TTC549 (cell line): ENCODE results near the gene ZMIZ1.

Experiments
- FAIRE-seq: peaks from 2 replicates; lab custom pipeline; 2012; peaks lifted over from hg19 to GRCh38; lab: Jason Lieb, UNC

The ZMIZ1 gene

GRCh38 chr10:79292891-79293746, 224.4 kb downstream of the ZMIZ1 start:
- FAIRE-seq, result no peak

DNA sequence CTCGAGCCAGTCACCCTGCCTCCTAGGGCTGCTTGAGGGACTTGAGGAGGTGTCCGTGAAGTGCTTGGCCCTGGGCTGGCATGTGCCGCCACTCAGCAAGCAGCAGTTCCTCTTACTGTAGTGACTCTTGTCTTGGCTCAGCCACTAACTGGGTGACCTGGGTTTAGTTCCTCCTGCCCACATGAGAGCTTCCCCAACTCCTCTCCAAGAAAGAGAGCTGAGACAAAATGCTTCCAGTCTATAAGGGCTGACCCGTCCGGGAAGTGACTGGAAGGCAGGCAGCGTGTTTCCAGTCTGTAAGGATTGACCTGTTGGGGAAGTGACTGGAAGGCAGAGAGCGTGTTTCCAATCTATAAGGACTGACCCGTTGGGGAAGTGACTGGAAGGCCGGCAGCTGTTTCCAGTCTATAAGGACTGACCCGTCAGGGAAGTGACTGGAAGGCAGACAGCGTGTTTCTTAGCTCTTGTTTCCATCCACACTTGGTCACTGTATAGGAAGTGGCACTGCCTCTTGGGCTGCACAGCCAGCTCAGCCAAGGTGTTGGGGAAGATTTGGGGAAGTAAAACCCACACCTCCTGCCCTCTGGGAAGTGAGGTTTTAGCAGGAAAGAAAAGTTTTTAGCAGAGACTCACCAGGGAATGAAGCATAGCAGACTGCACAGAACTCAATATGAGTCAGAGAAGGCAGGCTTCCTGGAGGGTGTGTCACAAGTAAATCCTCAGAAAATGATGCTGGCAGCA, 225.2 kb downstream of the ZMIZ1 start:
- no peak for FAIRE-seq

GRCh38 chr10:79295563-79295962, 226.8 kb downstream of the ZMIZ1 start:
- no peak for FAIRE-seq

DNA sequence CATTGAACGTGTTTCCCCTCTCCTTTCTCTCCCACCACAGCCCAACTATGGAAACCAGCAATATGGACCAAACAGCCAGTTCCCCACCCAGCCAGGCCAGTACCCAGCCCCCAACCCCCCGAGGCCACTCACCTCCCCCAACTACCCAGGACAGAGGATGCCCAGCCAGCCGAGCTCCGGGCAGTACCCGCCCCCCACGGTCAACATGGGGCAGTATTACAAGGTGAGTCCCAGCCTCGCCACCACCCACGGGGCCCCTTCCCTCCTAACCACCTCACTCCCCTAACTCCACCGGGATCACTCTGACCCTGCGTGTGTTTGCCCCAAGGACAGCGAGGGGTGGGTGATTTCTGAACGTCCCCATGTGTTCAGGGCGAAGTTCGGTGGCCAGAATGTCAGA, 227.7 kb downstream of the ZMIZ1 start:
- FAIRE-seq, result no peak

DNA sequence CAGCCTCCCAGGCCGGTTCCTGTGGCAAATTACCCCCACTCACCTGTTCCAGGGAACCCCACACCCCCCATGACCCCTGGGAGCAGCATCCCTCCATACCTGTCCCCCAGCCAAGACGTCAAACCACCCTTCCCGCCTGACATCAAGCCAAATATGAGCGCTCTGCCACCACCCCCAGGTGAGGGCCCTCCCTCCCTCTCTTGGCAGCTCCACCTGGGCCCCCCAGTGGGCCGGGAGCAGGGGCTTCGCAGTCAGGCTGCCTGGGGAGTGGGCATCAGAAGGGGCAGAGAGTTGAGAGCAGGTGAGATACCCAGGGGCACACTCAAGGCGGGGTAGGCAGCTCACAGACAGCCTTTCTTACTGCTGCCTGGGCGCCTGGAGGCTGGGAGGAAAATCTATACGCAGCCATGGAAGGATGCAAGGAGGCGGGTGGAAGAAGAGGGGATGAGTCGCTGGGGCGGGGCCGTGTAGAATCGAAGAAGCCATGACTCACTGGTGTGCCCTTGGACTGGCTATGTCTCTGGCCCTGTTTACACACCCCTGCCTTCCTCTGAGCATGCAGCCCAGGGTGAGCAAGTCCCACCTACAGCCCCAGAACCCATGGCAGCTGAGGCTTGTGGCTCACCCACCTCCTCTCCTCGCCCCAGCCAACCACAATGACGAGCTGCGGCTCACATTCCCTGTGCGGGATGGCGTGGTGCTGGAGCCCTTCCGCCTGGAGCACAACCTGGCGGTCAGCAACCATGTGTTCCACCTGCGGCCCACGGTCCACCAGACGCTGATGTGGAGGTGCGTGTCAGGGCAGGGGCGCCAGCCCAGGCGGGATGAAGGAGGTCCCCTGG, 229.9 kb downstream of the ZMIZ1 start:
- FAIRE-seq, result no peak

DNA sequence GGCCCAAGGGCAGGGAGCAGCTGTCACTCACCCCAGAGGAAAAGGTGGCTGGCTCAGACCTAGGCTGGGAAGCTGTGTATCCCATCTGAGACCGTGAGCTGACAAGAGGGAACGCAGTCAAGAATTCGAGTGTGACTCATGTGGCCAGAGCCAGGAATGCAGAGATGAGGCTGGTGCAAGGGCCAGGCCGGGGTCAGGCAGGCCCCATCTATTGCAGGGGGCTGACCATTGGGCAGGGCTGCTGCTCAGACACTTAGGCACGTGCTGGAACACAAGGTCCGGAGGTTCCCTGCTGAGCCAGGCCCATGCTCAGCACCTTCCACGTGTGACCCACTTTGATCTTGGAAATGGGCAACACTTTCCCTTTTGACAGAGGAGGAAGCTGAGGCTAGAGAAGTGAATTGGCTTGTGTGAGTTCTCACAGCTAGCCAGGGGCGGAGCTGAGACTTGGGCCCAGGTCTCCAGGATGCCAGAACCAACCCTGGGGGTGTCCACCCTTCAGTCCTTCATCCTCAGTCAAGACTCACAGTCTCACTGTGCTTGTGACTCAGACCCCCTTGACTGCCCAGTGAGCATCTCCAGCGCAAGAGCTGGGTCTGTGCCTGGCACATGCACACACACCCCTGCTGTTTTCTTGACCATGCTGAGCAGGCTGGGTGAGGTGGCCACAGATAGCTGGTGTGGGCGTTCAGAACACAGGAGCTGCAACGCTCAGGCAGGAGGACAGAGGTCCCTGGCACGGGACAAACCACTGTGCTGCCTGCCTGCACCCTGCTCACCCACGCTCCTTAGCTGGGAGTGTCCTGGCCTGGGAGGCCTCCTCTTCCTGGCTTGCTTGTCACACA, 230.9 kb downstream of the ZMIZ1 start:
- no peak for FAIRE-seq

- FAIRE-seq, result no peak
Measured at GRCh38 chr10:79300711-79301110, 231.9 kb downstream of the ZMIZ1 start.

DNA sequence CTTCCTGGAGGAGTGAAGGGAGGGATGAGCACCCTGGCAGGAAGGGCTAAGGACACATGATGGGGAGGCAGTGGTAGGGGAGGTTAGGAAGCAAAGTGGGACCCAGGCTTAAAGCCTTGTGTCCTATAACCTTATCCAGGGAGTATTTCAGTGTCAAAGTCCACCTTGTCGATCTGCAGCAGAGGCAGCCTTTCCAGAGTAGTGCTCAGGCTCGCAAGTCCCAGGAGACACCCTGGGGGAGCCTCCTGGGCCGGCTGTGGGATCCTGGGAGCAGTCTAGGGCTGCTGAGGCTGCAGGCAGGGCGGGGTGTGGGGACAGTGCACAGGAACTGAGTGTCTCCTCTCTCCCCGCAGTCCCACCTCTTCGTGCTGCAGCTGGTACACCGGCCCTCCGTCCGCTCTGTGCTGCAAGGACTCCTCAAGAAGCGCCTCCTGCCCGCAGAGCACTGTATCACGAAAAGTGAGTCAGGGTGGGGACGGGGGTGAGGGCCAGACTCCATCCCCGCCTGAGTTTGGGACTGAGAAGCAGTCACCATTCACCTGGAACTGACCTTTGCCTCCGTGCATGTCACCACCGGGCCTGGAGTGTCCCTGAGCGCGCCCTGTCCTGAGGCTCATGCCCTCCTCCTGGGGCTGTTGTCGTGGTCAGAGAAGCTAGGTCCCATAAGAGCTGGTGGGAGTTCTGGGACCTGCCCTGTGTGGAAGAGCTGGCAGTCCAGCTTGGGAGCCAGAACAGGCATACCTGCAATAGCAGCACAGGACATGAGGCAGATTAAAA, 233.2 kb downstream of the ZMIZ1 start:
- no peak for FAIRE-seq

DNA sequence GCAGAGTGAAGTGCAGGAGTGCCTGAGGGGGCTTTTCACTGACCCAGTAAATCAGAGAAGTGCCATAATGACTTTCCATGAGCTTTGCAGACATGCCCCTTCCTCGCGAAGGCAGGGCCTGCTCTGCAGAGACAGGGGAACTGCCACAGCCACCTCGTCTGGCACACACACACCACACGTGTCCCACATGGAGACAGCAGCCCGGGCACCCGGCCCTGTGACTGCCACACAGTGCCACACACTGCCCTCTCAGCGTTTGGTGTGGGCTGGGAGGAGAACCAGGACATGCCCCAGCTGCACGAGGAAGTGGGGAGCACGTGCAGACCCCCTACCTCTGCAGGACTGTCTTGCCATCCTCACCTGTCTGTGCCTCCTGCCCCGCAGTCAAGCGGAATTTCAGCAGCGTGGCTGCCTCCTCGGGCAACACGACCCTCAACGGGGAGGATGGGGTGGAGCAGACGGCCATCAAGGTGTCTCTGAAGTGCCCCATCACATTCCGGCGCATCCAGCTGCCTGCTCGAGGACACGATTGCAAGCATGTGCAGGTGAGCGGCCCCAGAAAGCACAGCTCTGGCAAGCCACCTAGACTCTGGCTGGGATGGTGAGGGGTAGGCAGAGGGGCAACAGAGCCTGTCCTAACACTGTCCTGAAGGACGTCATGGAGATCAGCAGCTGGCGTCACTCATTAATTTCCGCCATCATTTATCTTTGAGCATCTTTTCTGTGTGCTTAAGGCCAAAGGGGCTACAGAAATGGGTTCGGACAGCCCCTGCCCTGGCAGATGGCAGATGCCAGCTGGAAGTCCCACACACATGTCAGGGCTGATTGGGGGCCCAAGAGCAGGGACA, 235.1 kb downstream of the ZMIZ1 start:
- no peak for FAIRE-seq

- no peak for FAIRE-seq
Measured at GRCh38 chr10:79304479-79305087, 235.8 kb downstream of the ZMIZ1 start.

DNA sequence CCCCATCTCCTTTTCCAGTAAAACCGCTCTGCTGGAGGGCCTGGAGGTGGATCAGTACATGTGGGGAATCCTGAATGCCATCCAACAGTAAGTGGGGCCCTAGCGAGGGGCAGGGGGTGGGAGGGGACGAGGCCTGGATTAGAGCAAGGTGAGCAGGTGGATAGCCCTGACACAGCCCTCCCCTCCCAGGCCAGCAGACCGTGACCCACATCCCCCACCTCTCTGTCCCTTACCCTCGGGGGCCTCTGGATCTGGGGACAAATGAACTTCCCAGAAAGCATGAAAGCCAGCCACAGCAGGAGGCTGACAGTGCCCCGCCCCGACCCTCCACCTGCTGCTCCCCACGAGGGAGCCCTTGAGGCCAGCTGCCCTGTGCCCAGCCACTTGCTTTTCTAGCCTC, 236.7 kb downstream of the ZMIZ1 start:
- no peak for FAIRE-seq

DNA sequence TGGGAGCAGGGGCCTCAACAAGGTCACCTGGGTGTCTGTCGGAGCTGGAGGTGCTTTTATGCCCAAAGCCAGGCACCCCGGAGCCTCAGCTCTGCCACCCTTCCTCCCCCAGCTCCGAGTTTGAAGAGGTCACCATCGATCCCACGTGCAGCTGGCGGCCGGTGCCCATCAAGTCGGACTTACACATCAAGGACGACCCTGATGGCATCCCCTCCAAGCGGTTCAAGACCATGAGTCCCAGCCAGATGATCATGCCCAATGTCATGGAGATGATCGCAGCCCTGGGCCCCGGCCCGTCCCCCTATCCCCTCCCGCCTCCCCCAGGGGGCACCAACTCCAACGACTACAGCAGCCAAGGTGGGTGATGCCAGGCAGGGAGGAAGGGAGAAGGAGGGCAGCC, 237.2 kb downstream of the ZMIZ1 start:
- no peak for FAIRE-seq

DNA sequence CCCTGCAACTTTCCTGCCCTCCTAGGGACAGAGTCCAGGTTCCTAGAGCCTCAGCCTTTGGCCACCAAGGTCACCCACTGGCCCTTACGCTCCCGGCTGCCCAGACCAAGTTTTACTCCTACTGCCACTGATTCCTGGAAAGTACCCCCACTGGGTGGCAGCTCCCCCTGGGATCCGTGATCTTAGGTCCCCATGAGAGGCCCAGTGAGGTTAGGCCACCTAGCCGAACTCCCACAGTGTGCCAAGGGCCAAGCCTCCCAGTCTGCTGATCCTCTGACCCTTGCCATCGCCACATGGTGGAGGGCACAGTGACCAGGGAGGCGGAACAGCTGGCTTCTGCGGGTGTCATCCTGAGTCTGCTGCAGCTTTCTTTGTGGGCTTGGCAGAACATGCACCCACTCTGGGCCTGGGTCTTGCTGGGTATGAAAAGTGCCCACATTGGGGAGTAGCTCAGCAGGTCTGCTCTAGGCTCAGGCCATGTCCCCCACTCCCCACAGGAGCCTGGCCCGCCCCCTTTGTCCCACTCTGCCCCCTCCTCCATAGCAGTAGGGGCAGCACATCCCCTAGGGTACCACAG, 238.0 kb downstream of the ZMIZ1 start:
- no peak for FAIRE-seq

- FAIRE-seq, result no peak
Measured at GRCh38 chr10:79308016-79308415, 239.2 kb downstream of the ZMIZ1 start.

- FAIRE-seq, result no peak
Measured at GRCh38 chr10:79308969-79309665, 240.4 kb downstream of the ZMIZ1 start.

GRCh38 chr10:79310200-79310865, 241.6 kb downstream of the ZMIZ1 start:
- FAIRE-seq, result no peak

DNA sequence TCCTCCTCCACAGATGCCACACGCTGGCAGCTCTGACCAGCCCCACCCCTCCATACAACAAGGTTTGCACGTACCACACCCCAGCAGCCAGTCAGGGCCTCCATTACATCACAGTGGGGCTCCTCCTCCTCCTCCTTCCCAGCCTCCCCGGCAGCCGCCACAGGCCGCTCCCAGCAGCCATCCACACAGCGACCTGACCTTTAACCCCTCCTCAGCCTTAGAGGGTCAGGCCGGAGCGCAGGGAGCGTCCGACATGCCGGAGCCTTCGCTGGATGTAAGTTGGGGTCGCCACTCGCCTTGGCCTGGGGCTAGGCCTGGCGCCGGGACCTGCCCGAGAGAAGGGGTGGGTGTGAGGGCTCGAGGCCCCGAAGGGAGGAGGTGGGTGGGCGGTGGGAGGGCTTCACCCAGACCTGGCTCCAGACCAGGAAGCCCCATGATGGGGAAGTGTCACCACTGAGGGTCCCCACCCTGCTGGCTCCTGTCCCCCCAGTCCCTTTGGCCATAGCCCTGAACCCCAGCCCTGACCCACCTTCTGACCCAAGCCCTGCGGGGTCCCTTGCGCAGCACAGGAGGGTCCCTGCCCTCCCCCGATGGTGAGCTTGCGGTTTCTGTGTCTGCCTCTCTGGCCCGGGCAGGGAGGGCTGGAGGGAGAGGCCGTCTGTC, 242.3 kb downstream of the ZMIZ1 start:
- no peak for FAIRE-seq
